GM13976 (cell line): ENCODE measurements around the gene GTF2E1.

Experiments
- DNase-seq: peaks from one replicate; pipeline ENCODE4 v3.0.0; 2012; ENCODE audit warnings: low spot score
- CTCF ChIP-seq: IDR thresholded peaks from 2 replicates; pipeline ENCODE4 v1.5.1; 2012; ENCODE audit warnings: borderline replicate concordance, mild to moderate bottlenecking; ENCODE audit not compliant: insufficient read depth; ENCODE audit errors: extremely low read depth, missing control alignments, control extremely low read depth
- in situ Hi-C: fragments of 300-500 bp; cut with MboI; formaldehyde crosslinking; loops from one replicate; pipeline ENCODE4 v1.12.0; 2022; ENCODE audit warnings: low sequenced_read_pairs, mixed read lengths, inconsistent platforms; ENCODE audit not compliant: unreplicated experiment

The GTF2E1 gene

DNA sequence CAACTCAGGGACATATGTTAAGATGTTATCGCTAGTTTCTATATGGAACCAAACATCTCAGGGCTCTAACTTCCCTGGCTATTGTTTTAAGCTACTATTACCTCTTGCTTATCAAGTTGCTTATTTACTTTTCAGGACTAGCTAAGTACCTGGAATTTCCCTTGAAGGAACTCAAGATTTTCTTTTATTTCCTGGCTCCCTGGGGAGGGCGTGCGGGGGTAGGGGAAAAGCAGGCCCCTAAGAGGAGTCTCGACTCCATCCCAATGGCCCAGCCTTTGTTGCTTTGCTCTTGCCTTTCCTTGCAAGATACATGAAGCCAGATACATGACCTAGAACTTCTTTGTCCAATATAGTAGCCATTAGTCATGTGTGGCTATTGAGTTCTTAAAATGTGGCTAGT is 88.5 kb downstream of the GTF2E1 start:
- in situ Hi-C loops, result no loop called here

More for the DNA sequence above, 88.5 kb downstream of the GTF2E1 start:
- TF ChIP-seq CTCF, result no peak
- no peak for DNase-seq
